Endothelial cell of umbilical vein (primary cell): ENCODE measurements around the gene EXT2. TPM values are rescaled to one million over a fixed set of nuclear protein-coding genes. Genes with fewer than 3 reads are reported as not detected.

Experiments used
- BruUV-seq: library from RNA; stranded (reverse); fragments of 400-500 nt; replicated peaks from 2 replicates; lab custom pipeline; 2021; lab: Mats Ljungman, UMichigan
- CTCF ChIA-PET: fragments of 300-600, 350-600 bp; sonication (Branson Sonifier 250); formaldehyde crosslinking; loops from one replicate; lab custom pipeline; 2021; ENCODE audit warnings: antibody characterized with exemption, inconsistent platforms; lab: Charles Lee
- POLR2A ChIA-PET: fragments of 300-600, 350-600 bp; sonication (Branson Sonifier 250); formaldehyde crosslinking; loops from one replicate; lab custom pipeline; 2021; ENCODE audit warnings: antibody characterized with exemption, inconsistent platforms; lab: Charles Lee
- DNase-seq: peaks from one replicate; pipeline ENCODE4 v3.0.0-alpha.2; 2011; ENCODE audit warnings: low read depth, low spot score
- FAIRE-seq: peaks from 2 replicates; lab custom pipeline; 2011; peaks lifted over from hg19 to GRCh38; lab: Jason Lieb, UNC
- H2AFZ ChIP-seq: 2 replicates; pipeline ENCODE4 v1.6.0; 2012; ENCODE audit warnings: low read depth, low read length, control low read depth, inconsistent platforms
- H3K27ac ChIP-seq: 2 replicates; pipeline ENCODE4 v1.5.1; 2011; ENCODE audit warnings: low read depth, mild to moderate bottlenecking, control low read depth, low read length, moderate library complexity; ENCODE audit not compliant: insufficient read depth
- H3K27me3 ChIP-seq, 2 experiments: 2 replicates each; pipeline versions ENCODE4 v1.6.0 to v1.6.1; 2011; ENCODE audit warnings: low read length in 2 of 2, mixed read lengths in 1 of 2; ENCODE audit not compliant: control insufficient read depth in 2 of 2, insufficient read depth in 2 of 2
- H3K36me3 ChIP-seq, 2 experiments: 2 replicates in 1 of 2; 3 replicates in 1 of 2; pipeline ENCODE4 v1.5.1; 2011; ENCODE audit warnings: low read length in 2 of 2, mild to moderate bottlenecking in 1 of 2, moderate library complexity in 1 of 2; ENCODE audit not compliant: control insufficient read depth in 2 of 2, insufficient read depth in 2 of 2; ENCODE audit errors: extremely low read depth in 1 of 2
- H3K4me1 ChIP-seq: 3 replicates; pipeline ENCODE4 v1.5.1; 2011; ENCODE audit warnings: mild to moderate bottlenecking, low read length; ENCODE audit not compliant: control insufficient read depth, insufficient read depth; ENCODE audit errors: extremely low read depth
- H3K4me2 ChIP-seq: 2 replicates; pipeline ENCODE4 v1.6.1; 2011; ENCODE audit warnings: low read length, control low read depth, mixed read lengths; ENCODE audit not compliant: insufficient read depth
- H3K4me3 ChIP-seq, 3 experiments: fragments of 200-600 bp in 1 of 3; sonication (generic), shearing (Covaris generic) in 1 of 3; replicated peaks in 1 of 3; 2 replicates each; pipeline ENCODE4 v1.5.1; 2011 to 2016; ENCODE audit warnings: control low read depth in 3 of 3, low read length in 3 of 3, mild to moderate bottlenecking in 2 of 3, inconsistent platforms in 1 of 3, low read depth in 1 of 3, moderate library complexity in 1 of 3; ENCODE audit not compliant: insufficient read depth in 1 of 3
- H3K79me2 ChIP-seq: 2 replicates; pipeline ENCODE4 v1.6.0; 2012; ENCODE audit warnings: low read length, inconsistent platforms; ENCODE audit not compliant: control insufficient read depth, insufficient read depth
- H3K9ac ChIP-seq: replicated peaks from 2 replicates; pipeline ENCODE3; 2011; ENCODE audit warnings: low read length, control low read depth; ENCODE audit not compliant: insufficient read depth; ENCODE audit errors: extremely low read depth
- H3K9me1 ChIP-seq: replicated peaks from 3 replicates; pipeline ENCODE4 v1.6.0; 2011; ENCODE audit warnings: mild to moderate bottlenecking, low read length; ENCODE audit not compliant: control insufficient read depth, insufficient read depth; ENCODE audit errors: extremely low read depth
- H3K9me3 ChIP-seq: replicated peaks from 2 replicates; pipeline ENCODE4 v1.5.1; 2012; ENCODE audit warnings: low read length, inconsistent platforms; ENCODE audit not compliant: control insufficient read depth, insufficient read depth
- H4K20me1 ChIP-seq: replicated peaks from 2 replicates; pipeline ENCODE3; 2011; ENCODE audit warnings: mild to moderate bottlenecking, low read length; ENCODE audit not compliant: control insufficient read depth, insufficient read depth; ENCODE audit errors: extremely low read depth
- EZH2 ChIP-seq: IDR thresholded peaks from 2 replicates; pipeline ENCODE4 v1.6.1; 2012; ENCODE audit warnings: borderline replicate concordance, low read depth, mild to moderate bottlenecking, moderate library complexity, low read length, inconsistent platforms; ENCODE audit not compliant: severe bottlenecking
- FOS ChIP-seq: IDR thresholded peaks from 2 replicates; pipeline ENCODE4 v1.6.1; 2011; ENCODE audit warnings: mild to moderate bottlenecking, low read length, moderate library complexity, borderline replicate concordance; ENCODE audit not compliant: insufficient read depth
- GATA2 ChIP-seq: IDR thresholded peaks from 2 replicates; pipeline ENCODE4 v1.7.0; 2011; ENCODE audit warnings: low read depth, mild to moderate bottlenecking, moderate library complexity, mixed read lengths, low read length; ENCODE audit not compliant: insufficient read length, insufficient read depth
- JUN ChIP-seq: IDR thresholded peaks from 2 replicates; pipeline ENCODE4 v1.6.1; 2011; ENCODE audit warnings: borderline replicate concordance, low read depth; ENCODE audit not compliant: insufficient read length, insufficient read depth
- MAX ChIP-seq: IDR thresholded peaks from 2 replicates; pipeline ENCODE4 v1.6.1; 2011; ENCODE audit not compliant: insufficient read depth, insufficient read length
- MYC ChIP-seq: IDR thresholded peaks from one replicate; pipeline ENCODE4 v1.6.1; 2011; ENCODE audit warnings: mild to moderate bottlenecking, low read depth, low read length
- POLR2A ChIP-seq: IDR thresholded peaks from 2 replicates; pipeline ENCODE4 v1.6.1; 2012; ENCODE audit warnings: low read depth, mild to moderate bottlenecking, control low read depth, low read length
- POLR2AphosphoS5 ChIP-seq: IDR thresholded peaks from 2 replicates; pipeline ENCODE4 v1.6.1; 2012; ENCODE audit warnings: low read depth, mild to moderate bottlenecking, control low read depth, low read length, moderate library complexity; ENCODE audit not compliant: insufficient read depth
- dilution Hi-C: fragments of 300-500 bp; cut with MboI; formaldehyde crosslinking; loops from one replicate; pipeline ENCODE4 v1.15.0; 2019; ENCODE audit warnings: low sequenced_read_pairs; ENCODE audit not compliant: extremely low pct_ligation_motif_present
- intact Hi-C: fragments of 100-400 bp; cut with micrococcal nuclease; formaldehyde crosslinking; loops from one replicate; pipeline ENCODE4 v1.10.0; 2022
- polyA plus RNA-seq, 4 experiments: library from polyadenylated mRNA; depleted of rRNA in 3 of 4; stranded (reverse) in 3 of 4; unstranded in 1 of 4; fragments of >200 nt; gene quantifications; 2 replicates each; pipeline versions ENCODE4 v1.2.1 to v1.2.3, GENCODE V29; 2011 to 2012; ENCODE audit warnings: missing spikeins in 1 of 4
- total RNA-seq: library from RNA; stranded (reverse); gene quantifications from 2 replicates; pipeline ENCODE4 v1.2.3, GENCODE V29; 2021
- TF ChIP-seq, protein P1 (sequence below), 2 donors: IDR thresholded peaks; 1 replicate in 1 of 2; 2 replicates in 1 of 2; pipeline ENCODE4 v1.5.1; 2011; ENCODE audit warnings: low read length in 2 of 2, mild to moderate bottlenecking in 2 of 2, moderate library complexity in 2 of 2, control low read depth in 1 of 2, inconsistent platforms in 1 of 2, low read depth in 1 of 2; ENCODE audit not compliant: insufficient read depth in 1 of 2; ENCODE audit errors: extremely low read depth in 1 of 2

The EXT2 gene
- total and polyA plus RNA-seq, 2 donors (not counting 3 experiments of a cell fraction or from before 2014, with no cell fraction given): 50.9 to 60.3 TPM

DNA sequence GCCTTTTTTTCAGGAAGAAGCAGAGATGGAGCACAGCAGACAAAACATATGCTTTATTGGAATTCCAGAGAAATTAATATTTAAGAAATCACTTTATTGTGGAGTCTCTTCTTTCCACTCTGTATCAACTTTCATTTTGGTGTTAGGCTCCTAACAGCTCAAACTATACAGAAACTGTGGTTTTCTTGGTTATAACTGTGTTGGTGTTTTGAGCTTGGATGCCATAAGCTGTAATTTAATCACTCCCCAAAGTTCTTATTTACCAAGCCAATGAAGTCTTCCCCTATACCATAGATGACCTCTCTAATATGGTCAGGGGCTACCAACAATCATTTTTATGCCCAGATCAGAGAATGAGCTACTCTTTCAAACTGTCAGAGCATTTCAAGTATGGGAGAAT, 90.0 kb downstream of the EXT2 start:
- no peak for DNase-seq
- H3K4me1 ChIP-seq: no peaks in the 10 kb centered on the region

More for the DNA sequence above, 90.0 kb downstream of the EXT2 start:
- TF ChIP-seq, protein P1, sequence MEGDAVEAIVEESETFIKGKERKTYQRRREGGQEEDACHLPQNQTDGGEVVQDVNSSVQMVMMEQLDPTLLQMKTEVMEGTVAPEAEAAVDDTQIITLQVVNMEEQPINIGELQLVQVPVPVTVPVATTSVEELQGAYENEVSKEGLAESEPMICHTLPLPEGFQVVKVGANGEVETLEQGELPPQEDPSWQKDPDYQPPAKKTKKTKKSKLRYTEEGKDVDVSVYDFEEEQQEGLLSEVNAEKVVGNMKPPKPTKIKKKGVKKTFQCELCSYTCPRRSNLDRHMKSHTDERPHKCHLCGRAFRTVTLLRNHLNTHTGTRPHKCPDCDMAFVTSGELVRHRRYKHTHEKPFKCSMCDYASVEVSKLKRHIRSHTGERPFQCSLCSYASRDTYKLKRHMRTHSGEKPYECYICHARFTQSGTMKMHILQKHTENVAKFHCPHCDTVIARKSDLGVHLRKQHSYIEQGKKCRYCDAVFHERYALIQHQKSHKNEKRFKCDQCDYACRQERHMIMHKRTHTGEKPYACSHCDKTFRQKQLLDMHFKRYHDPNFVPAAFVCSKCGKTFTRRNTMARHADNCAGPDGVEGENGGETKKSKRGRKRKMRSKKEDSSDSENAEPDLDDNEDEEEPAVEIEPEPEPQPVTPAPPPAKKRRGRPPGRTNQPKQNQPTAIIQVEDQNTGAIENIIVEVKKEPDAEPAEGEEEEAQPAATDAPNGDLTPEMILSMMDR (IDR thresholded peaks at IDR 0.05; ENCODE audit: extremely low read depth in 1 of 2, insufficient read depth in 1 of 2, low read depth in 1 of 2, low read length in 2 of 2): no peak
- no peak for TF ChIP-seq JUN
- TF ChIP-seq MAX: no peak
- no peak for TF ChIP-seq POLR2AphosphoS5
- no peak for TF ChIP-seq GATA2
- no peak for TF ChIP-seq EZH2
- no peak for TF ChIP-seq POLR2A
- no peak for TF ChIP-seq FOS
- no peak for TF ChIP-seq MYC
- BruUV-seq: no TSS peak
- Histone ChIP-seq H3K9me3 (peaks cover 2% of the 10 kb centered on the region), H3K79me2 (no peaks in the 10 kb centered on the region), H3K27me3 (no peaks in the 10 kb centered on the region), H3K4me2 (no peak overlapping the region), H3K27ac (no peak overlapping the region), H4K20me1 (no peaks in the 10 kb centered on the region), H3K4me3 (no peak overlapping the region), H2AFZ (no peak overlapping the region), H3K9me1 (no peaks in the 10 kb centered on the region), H3K9ac (no peak overlapping the region), H3K36me3 (no peaks in the 10 kb centered on the region)
- intact Hi-C loops (no loop called here), dilution Hi-C loops (no loop called here)
- FAIRE-seq: no peak
- ChIA-PET POLR2A (no interaction called here), CTCF (interaction anchor here (0.8 kb wide), 1 partner anchor 32 kb away, joined by 3 read pairs; no protein-coding TSS in a partner anchor)
